ENCODE data around the gene BDP1. TPM values are rescaled to one million over a fixed set of nuclear protein-coding genes. Genes with fewer than 3 reads are reported as not detected.
A peak's percentile ranks its signal among the peaks of the same experiment; 100 is the strongest.
"Not testable (repeated sequence)": the region's sequence is repeated elsewhere in the genome, so short reads cannot be mapped to it uniquely, and the experiment has no call there.

BDP1 gene
- total RNA-seq, 2 donors from 2014 or later: 13.1 to 18.6 TPM

- ATAC-seq (no peak), DNase-seq (no peak)
- intact Hi-C loops (cut with DNase I): loop anchor here in 1 of 2 donors (5.0 kb wide), 1 partner anchor 167 kb away; no protein-coding TSS in a partner anchor
Measured at GRCh38 chr5:71589903-71590302, 134.5 kb downstream of the BDP1 start.

GRCh38 chr5:71591100-71591499, 135.6 kb downstream of the BDP1 start:
- DNase-seq (no peak), ATAC-seq (no peak)
- intact Hi-C loops (cut with DNase I): no loop called here

- ATAC-seq (no peak), DNase-seq (no peak)
- intact Hi-C loops (cut with DNase I): no loop called here
Measured at GRCh38 chr5:71596169-71596568, 140.7 kb downstream of the BDP1 start.

GRCh38 chr5:71597001-71597400, 141.6 kb downstream of the BDP1 start:
- intact Hi-C loops (cut with DNase I): no loop called here
- ATAC-seq: no peak

GRCh38 chr5:71600783-71601182, 145.3 kb downstream of the BDP1 start:
- peak; percentile 13 to 30 for ATAC-seq

More at GRCh38 chr5:71597001-71597400, 141.6 kb downstream of the BDP1 start:
- DNase-seq: no peak

GRCh38 chr5:71601222-71602026, 146.0 kb downstream of the BDP1 start:
- intact Hi-C loops (cut with DNase I): no loop called here
- ATAC-seq: peak; percentile 89 to 93
- peak; percentile 71 for DNase-seq

More at GRCh38 chr5:71600783-71601182, 145.3 kb downstream of the BDP1 start:
- no peak for DNase-seq
- intact Hi-C loops (cut with DNase I): no loop called here

- intact Hi-C loops (cut with DNase I); DNase-seq; ATAC-seq: not testable (repeated sequence)
Measured at GRCh38 chr5:71609916-71610315, 154.5 kb downstream of the BDP1 start.

GRCh38 chr5:71615809-71616208, 160.4 kb downstream of the BDP1 start:
- ATAC-seq (no peak), DNase-seq (no peak)
- intact Hi-C loops (cut with DNase I): no loop called here

Other genes starting within 250 kb of the BDP1 start
- gene MCCC2, start 131.7 kb downstream of the BDP1 start, total RNA-seq: 10 to 100 TPM; 52.5 to 54.8 TPM

All from left cardiac atrium (tissue), 4 donors.